HG03575 (cell line): ENCODE results near the gene P2RX6.
"Not testable (repeated sequence)": the region's sequence is repeated elsewhere in the genome, so short reads cannot be mapped to it uniquely, and the experiment has no call there.

ENCODE experiments used
- ATAC-seq: cut with Tn5 transposase; IDR thresholded peaks from one replicate; pipeline ENCODE4 v1.9.1; 2021; ENCODE audit not compliant: unreplicated experiment, insufficient number of reproducible peaks, low FRiP score; ENCODE audit errors: extremely low read depth

P2RX6 gene

DNA sequence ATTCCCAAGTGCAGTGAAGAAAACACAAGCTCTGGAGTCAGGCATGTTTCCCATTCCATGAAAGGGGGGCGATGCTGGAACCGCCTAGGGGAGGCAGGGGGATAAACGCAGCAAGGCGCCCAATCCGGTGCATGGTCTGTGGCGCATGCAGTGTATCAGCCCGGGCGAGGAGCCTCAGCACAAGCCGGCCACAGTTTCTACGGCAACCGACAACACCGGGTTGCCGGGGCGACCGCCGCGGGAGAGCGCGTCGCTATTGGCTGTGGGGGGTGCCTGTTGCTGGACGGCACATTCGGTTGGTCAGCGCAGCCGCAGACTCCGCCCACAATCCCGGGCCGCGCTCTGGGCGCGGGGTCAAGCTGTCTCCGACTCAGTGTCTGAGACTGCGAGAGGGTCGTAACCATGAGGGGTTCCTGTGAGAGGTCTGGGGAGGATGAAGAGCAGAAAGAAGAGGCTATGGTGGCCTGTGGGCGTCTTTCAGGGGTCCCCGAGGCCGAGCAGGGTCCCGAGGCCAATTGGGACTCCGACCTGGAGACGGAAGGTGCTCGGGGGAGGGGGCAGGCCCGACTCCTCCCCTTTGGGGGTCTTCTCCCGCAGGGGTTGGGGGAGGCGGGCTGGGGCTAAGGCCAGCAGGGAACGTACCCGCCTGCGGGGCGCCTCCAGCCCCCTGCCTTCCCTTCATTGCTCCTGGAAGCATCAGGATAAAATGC, 30.8 kb downstream of the P2RX6 start, which contains the start of gene LRRC74B:
TSS of gene LRRC74B (plus strand) at position 362 of the 710 bp plus-strand sequence. CDS start at position 403, 41 bp downstream.
- ATAC-seq = no peak

DNA sequence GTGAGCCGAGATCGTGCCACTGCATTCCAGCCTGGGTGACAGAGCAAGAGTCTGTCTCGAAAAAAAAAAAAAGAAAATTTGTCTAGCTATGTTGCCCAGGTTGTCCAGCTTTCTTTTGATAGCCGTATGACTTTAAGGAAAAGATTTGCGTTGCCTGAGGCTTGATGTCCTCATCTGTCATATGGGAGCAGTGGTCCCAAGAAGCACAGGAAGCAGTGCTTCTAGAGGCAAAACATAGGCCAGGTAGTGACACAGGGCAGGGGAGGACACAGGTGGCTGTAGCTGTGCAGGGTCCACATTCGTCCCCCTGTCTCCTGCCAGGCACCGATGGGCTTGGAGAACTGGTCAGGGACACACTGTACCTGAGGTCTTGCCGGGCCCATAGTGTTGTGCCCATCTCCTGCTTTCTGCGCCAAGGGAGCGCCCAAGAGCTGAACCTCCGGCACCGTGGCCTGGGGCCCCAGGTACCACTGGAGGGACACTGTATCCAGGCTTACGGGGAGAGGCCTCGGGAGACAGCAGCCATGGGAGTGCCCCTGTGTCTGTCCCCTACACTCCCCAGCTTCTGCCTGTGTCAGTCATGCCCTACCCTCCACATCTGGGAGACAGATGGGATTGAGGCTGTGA, 32.2 kb downstream of the P2RX6 start:
- ATAC-seq = no peak

DNA sequence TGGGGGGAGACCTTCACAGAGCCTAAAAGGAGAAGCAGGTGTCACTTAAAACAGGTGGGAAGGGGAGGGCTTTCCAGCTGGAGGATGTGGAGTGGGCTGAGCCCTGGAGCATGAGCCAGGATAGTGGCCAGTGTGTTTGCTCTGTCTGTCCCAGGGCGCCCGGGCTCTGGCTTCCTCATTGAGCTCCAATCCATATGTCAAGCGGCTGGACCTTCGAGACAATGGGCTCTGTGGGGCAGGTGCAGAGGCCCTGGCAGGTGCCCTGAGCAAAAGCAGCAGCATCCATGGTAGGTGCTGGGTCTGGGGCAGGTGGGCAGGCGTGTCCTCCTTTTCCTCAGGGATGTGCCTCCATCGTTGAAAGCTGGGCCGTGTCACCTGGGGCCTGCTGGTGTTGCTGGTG, 32.8 kb downstream of the P2RX6 start:
- no peak for ATAC-seq

DNA sequence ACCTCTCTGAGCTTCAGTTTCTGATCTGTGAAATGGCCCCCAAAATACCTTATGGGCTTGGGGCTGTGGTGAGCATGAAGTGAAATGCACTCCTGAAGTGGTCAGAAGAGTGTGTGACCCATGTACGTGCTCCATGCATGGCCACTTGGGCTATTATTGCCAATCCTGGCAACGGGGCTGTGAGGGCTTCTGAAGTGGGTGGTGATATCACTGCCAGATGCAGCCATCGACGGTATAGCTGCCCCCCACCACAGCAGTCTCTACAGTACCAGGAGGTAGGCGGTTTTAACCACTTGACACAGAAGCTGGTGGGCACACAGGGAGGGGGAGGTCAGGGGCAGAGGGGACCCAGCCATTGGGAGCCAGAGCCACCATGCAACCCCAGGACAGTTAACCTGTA, 33.5 kb downstream of the P2RX6 start:
- not testable (repeated sequence) for ATAC-seq

DNA sequence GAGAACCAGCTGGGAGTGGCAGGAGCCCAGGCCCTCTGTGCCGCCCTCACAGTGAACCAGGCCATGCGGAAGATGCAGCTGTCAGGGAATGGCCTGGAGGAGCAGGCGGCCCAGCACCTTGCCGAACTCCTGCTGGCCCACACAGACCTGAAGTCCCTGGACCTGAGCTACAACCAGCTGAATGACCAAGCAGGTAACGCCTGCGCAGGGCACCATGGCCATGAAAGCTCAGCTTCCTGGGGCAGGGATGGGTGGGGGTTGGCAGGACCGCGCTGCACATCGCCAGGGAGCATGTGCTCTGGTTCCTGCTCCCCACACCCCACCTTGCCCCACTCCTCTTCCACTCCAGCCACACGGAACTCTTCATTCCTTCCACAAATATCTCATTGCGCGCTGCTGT, 34.0 kb downstream of the P2RX6 start:
- ATAC-seq = not testable (repeated sequence)

DNA sequence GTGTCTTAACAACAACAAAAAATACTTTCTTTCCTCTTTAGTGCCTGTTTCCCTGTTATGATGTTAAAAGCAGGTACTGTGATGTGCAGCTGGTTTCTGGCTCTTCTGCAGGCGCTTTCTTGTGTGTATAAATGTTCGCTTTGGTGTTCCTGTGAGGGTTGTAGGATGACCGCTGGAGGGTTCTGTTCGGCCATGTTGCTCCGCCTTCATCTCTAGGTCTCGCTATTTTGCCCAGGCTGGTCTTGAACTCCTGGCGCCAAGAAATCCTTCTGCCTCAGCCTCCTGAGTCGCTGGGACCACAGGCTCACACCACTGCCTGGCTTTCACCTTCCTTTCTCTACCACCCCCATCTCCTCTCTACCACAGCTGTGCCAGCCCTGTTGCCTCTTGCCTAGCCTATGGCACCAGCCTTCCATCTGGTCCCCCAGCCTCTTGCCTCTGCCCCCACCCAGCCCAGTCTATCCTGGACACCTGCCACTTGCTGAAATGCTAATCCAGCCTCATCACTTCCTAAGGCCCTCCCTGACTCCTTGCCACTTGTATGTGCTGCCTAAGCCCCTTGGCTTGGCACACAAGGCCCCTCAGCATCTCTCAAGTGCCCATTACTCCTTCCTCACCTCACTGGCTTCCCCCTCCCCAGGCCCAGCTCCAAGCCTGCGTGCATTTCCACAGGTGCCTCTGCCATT, 36.3 kb downstream of the P2RX6 start:
- ATAC-seq = no peak

DNA sequence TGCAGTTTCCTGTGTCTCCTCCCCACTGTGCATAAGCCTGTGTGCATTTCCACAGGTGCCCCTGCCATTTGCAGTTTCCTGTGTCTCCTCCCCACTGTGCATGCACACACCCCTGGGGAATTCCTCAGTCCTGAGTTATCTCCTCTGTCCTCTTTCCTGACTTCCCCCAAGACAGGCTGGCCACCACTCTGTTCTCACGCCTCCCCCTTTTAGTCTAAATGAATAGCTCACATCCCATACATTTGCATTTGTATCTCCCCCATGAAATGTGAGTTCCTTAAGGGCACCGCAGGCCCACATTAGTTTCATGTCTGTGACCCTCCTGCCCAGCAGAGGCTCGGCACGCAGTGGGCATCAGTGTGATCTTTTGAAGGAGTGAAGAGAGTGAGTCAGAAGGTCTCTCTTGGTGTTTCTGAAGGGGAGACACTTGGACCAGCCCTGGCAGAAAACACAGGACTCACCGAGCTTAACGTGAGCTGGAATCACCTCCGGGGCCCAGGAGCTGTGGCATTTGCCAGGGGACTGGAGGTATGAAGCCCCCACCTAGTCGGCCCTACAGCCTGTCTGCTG, 37.0 kb downstream of the P2RX6 start:
- ATAC-seq = no peak

DNA sequence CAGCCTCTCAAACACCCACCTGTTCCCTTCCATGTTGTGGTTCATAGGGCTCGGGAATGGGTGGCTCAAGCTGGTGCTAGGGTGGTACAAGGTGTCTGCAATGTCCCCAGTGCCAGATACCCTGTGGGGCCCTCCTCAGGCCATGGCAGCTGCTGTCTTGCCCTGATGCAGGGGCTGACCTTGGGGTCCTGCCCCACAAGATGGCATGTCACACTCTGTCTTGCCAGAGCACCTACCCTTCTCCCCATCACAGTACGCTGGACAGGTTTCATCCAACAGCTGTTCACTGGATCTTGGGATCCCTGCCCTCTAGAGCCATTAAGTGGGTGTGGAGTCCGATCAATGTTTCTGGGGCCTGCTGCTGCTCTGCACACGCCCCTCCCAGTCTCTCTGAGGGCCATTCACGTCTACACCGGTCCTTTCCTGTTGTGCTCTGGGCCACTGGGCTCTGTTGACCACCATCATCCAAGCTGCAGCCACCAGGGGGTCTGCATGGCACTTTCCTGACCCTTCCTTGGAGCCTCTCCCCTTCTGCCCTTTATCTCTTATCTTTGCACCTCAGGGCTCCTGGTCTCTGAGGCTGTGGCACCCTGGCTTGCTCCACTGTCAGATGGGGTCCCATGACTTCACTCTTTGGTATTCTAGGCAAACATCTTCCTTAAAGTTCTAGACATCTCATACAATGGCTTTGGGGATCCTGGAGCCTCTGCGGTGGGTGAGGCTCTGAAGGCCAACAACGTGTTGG, 37.9 kb downstream of the P2RX6 start:
- no peak for ATAC-seq

DNA sequence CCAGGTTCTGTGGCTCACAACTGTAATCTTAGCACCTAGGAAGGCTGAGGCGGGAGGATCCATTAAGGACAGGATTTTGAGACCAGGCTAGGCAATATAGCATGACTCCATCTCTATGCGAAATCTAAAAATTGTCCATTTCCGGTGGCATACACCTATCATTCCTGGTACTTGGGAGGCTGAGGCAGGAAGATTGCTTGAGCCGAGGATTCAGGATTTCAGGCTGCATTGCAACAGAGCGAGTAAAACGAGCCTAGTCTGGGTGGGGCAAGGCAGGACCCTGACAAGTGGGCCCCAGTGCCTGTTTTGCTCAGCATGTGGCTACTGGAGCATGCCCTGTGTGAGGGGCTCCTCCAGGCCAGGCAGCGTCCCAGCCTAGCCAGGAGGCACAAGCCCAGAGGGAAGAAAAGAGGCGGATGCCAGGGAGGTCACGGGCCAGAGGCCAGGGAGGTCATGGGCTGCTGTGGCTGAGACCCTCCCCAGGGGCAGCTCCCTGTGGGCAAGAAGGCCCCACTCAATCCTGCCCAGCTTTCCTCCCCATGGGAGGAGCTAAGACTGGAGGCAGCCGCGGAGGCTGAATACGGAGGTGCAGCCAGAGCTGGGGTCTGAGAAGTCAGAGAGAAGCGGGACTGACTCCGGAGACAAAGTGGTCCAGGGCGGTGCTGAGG, 39.2 kb downstream of the P2RX6 start:
- no peak for ATAC-seq

DNA sequence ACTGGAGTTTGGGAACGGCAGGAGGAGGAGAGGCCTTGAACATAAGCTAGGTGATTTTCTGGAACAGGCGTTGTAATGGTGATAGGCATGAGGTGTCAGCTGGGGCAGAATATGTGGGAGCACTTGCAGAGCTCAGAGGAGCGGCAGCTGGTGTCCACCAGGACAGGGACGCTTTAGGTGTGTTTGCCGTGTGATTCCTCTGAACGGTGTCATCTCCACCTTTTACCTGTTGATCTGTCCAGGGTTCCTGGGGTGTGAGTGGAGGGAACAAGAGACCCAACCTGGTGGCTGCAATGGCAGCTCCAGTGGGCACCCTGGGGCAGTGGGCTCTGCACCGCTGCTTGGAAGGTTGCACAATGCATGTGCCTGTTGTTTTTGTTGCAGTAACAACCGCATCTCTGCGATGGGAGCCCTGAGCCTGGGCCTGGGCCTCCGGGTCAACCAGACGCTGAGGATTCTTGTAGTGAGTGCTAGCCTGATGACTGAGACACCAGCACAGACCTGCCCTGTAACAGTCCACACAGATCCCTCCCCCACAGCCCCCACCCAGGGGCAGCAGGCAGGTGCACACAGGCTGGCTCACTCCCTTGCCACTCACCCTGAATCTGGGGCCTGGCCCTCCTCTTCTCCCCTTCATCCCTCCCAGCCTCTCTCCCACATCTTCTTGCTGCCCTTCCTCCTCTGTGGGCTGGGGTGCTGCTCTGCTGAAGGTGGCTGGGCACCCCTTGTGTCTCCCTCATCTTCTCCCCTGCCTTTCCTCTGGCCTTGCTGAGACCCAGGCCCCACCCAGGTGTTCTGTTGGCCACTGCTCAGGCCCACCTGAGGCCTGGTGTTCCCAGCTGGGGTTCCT, 40.0 kb downstream of the P2RX6 start:
- no peak for ATAC-seq

DNA sequence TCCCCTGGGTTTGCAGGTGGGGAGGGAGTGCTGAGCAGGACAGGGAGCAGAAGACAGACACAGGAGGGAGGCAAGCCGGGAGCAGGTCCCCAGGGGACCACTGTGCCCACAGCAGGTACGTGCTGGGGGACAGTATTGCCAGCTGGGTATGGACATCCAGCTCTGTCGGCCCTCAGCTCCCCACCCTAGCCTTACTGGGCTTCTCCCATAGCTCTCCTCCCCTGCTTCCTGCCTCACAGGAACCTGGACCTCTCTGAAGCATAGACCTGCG, 40.5 kb downstream of the P2RX6 start:
- no peak for ATAC-seq

DNA sequence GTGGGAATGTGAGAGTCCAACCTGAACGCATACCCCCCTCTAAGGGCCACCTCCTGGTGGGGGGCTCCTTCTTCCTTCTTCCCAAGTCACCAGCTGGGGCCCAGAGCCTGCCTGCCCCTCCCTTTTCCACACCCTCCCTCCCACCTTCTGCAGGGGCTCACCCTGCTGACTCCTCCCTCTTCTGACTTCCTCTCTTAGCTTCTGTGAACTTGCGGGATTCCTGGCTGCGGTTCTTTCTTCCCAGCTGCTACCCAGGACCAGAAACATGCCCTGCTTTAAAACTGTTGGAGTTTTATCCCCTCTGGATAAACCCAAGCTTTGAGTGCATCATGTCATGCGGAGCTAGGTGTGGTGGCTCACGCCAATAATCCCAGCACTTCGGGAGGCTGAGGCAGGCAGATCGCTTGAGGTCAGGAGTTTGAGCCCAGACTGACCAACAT, 40.9 kb downstream of the P2RX6 start:
- no peak for ATAC-seq

DNA sequence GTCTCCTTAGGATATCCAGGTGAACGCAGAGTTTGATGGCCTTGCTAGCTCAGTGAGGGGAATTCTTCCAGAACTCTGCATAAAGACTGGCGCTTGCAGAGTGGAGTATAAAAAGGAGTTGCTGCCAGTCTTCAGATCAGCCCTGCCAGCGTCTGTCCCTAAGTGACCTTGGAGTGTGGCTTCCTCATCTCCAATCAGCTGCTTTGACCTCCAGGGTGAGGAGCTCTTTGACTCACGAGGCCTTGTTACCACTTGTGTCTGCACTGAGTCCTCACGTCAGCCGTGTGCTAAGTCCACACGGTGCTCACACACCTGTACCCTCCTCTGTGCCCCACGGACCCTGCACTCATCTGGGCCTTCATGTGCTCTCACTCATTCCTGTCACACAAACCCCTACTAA, 45.4 kb downstream of the P2RX6 start:
- ATAC-seq = not testable (repeated sequence)

DNA sequence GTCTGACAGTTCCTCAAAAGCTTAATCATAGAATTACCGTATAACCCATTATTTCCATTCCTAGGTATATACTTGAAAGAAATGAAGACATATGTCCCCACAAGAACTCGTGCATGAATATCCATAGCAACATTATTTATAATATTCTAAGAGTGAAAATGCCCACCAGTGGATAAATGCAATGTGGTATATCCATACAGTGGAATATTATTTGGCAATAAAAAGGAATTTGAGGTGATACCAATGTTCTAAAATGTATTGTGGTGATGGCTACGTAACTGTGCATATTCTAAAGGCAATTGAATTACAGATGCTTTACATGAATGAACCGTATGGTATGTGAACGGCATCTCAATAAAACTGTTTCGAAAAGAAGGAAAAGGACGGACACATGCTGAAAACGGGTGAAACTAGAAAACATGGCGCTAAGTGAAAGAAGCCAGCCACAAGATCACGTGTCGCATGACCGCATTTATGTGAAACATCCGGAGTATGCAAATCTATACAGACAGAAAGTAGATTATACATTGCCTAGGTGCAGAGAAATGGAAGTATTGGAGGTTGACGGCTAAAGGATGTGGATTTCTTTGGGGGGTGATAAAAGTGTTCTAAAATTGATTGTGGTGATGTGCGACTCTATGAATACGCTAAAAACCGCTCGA, 46.8 kb downstream of the P2RX6 start:
- ATAC-seq = not testable (repeated sequence)

DNA sequence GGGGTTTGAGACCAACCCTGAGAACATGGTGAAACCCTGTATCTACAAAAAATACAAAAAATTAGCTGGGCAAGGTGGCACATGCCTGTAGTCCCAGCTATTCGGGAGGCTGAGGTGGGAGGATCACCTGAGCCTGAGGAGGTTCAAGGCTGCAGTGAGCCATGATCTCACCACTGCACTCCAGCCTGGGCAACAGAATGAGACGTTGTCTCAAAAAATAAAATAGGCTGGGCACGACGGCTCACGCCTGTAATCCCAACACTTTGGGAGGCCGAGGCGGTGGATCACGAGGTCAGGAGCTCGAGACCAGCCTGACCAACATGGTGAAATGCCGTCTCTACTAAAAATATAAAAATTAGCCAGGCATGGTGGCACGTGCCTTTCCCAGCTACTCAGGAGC, 49.5 kb downstream of the P2RX6 start:
- ATAC-seq = not testable (repeated sequence)

DNA sequence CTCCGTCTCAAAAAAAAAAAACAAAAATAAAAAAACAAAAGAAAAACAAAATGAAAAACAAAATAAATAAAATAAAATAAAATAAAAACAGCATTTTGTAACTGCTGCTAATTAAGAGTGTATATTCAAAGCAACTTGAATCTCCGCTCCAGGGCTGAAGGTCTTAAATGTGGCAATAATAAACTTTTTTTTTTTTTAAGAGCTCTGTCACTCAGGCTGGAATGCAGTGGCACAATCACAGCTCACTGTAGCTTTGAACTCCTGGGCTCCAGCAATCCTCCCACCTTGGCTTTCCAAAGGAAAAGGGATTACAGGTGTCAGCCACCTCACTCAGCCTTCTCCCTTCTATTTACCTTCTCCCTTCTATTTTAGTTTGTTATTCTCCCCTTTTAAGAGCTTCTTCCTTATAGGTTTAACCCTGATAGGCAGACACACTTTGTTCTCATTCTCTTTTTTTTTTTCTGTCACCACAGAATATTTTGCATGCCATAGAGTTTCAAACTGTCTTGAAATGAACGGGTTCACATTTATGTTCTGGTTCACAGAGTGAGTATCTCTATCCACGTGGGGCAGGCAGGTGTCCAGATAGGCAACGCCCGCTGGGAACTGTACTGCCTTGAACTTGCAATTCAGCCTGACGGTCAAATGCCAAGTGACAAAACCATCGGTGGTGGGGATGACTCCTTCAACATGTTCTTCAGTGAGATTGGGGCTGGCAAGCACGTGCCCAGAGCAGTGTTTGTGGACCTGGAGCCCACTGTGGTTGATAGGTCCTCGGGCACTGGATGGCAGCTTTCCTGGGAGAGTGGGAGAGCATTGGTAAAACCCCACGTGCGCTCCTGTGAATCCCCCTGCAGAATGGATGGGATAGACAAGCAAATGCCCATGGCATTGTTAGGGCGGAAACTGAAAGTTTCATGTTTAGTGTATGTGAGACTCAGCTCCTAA, 50.2 kb downstream of the P2RX6 start:
- ATAC-seq = no peak
